BE2C (cell line): Measurements from ENCODE around the gene SNAPC2.

Experiments
- DNase-seq: peaks from one replicate; pipeline ENCODE4 v3.0.0-alpha.2; 2020
- H3K27me3 ChIP-seq: fragments of 250-450 bp; sonication (Bioruptor Pico); 2 replicates; pipeline ENCODE4 v1.5.1; 2020; ENCODE audit warnings: mild to moderate bottlenecking
- H3K36me3 ChIP-seq: fragments of 250-450 bp; sonication (Bioruptor Pico); 2 replicates; pipeline ENCODE4 v1.5.1; 2020; ENCODE audit warnings: mild to moderate bottlenecking
- H3K4me1 ChIP-seq: fragments of 250-450 bp; sonication (Bioruptor Pico); 2 replicates; pipeline ENCODE4 v1.5.1; 2020
- H3K4me3 ChIP-seq: 2 replicates; pipeline ENCODE4 v1.5.1; 2011; ENCODE audit warnings: low read depth, low read length
- H3K9me3 ChIP-seq: fragments of 250-450 bp; sonication (Bioruptor Pico); 2 replicates; pipeline ENCODE4 v1.5.1; 2020
- TF ChIP-seq, protein P1 (sequence below): IDR thresholded peaks from 2 replicates; pipeline ENCODE4 v1.5.1; 2012; ENCODE audit warnings: mild to moderate bottlenecking, low read depth, low read length

SNAPC2 gene

DNA sequence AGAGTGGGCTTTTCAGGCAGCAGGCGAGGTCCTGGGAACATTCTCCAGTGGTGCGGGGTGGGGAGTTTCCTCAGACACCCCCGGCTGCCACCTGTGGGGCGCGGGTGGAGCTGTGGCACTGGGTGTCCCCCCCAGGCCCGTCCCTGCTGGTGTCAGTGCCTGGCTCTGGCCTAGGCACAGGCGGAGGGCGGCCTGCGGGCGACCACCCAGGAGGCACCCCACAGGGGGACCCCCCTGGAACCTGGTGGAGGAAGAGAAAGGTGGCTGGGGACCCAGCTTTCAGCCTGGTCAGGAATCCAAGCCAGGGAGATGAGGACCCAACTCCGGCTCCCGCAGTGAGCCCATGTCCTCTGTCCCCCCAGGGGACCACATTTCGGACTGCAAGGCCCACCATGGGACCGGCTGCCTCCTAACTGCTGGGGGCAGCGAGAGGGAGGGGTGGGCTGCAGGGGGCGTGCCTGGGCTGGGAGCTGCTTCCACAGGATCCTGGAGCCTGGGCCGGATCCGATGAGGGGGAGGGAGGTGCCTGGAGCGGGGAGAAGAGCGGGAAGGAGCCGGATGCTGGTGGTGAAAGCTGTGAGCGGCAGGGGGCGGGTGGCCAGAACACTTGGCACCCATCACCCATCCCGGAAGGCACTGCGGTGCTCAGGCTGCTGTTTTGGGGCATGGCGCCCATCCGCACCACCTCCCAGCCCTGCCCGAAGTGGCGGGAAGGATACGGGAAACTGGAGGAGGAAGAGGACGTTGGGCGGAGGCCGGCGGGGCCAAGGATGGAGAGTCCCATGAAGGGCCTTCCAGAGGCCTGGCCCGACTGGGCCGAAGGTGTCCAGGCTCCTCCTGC is 11.3 kb downstream of the SNAPC2 start:
- Histone ChIP-seq H3K36me3 (peaks cover 58% of the 10 kb centered on the region), H3K27me3 (no peaks in the 10 kb centered on the region)
- TF ChIP-seq, protein P1, sequence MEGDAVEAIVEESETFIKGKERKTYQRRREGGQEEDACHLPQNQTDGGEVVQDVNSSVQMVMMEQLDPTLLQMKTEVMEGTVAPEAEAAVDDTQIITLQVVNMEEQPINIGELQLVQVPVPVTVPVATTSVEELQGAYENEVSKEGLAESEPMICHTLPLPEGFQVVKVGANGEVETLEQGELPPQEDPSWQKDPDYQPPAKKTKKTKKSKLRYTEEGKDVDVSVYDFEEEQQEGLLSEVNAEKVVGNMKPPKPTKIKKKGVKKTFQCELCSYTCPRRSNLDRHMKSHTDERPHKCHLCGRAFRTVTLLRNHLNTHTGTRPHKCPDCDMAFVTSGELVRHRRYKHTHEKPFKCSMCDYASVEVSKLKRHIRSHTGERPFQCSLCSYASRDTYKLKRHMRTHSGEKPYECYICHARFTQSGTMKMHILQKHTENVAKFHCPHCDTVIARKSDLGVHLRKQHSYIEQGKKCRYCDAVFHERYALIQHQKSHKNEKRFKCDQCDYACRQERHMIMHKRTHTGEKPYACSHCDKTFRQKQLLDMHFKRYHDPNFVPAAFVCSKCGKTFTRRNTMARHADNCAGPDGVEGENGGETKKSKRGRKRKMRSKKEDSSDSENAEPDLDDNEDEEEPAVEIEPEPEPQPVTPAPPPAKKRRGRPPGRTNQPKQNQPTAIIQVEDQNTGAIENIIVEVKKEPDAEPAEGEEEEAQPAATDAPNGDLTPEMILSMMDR: no peak

DNA sequence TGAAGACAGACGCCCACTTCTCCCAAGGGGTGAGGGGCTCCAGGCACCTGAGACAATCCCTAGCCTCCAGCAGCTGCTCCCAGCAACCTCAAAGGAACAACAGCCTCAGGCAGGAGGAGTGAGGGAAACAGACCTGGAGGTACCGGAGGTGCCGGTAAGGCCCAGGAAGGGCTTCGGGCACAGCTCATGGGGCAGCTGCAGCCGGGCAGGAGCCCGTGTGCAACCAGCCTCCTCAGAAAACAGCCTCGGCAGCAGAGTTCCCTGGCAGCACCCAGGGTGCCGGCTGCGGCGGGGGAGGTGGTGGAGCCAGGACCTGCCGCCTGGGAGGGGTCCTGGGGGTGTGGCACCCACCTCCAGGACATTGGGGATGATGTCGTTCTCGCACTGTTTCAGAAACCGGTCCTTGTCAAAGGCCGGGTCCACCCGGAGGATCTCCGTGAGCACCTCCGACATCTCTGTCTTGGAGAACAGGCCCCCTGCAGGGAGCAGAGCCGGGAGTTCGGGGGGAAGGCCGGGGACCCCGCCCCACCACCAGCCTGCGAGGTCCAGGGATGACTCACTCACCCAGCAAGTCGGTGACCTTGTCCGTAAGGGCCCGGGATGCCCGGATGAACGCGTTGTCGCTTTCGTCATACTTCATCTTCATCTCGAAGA is 12.3 kb downstream of the SNAPC2 start:
- H3K27me3 ChIP-seq: no peaks in the 10 kb centered on the region
- DNase-seq: no peak
- H3K9me3 ChIP-seq: no peaks in the 10 kb centered on the region
- peaks cover 67% of the 10 kb centered on the region for H3K36me3 ChIP-seq
- TF ChIP-seq, protein P1: no peak
- peaks cover 17% of the 10 kb centered on the region for H3K4me1 ChIP-seq
- H3K4me3 ChIP-seq: no peak overlapping the region

More for the DNA sequence above, 11.3 kb downstream of the SNAPC2 start:
- Histone ChIP-seq H3K9me3 (no peaks in the 10 kb centered on the region), H3K4me3 (no peak overlapping the region), H3K4me1 (peaks cover 27% of the 10 kb centered on the region)
- DNase-seq: no peak

DNA sequence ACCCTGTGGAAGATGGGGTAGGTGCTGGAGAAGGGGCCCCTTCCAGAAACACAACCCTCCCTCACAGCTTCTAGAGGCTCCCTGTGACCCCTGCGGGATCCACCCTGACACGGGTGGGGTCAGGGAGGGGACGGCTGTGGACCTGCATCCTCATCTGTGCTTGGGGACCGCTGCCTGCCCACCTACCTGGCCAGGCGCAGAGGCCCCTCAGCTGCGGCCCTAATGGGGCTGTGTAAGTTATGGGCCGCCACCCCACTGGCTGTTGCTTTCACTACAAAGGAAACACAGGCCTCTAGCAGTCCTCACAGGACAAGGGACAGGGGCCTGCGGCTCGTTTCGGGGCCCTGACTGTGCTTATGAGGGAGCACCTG is 12.8 kb downstream of the SNAPC2 start:
- Histone ChIP-seq H3K4me1 (peaks cover 12% of the 10 kb centered on the region), H3K27me3 (no peaks in the 10 kb centered on the region), H3K4me3 (no peak overlapping the region), H3K36me3 (peaks cover 72% of the 10 kb centered on the region), H3K9me3 (no peaks in the 10 kb centered on the region)
- TF ChIP-seq, protein P1: no peak
- DNase-seq: no peak

GRCh38 chr19:7933411-7933810 is 13.3 kb downstream of the SNAPC2 start:
- Histone ChIP-seq H3K4me1 (peaks cover 7% of the 10 kb centered on the region), H3K4me3 (no peak overlapping the region), H3K27me3 (no peaks in the 10 kb centered on the region), H3K36me3 (peaks cover 77% of the 10 kb centered on the region), H3K9me3 (no peaks in the 10 kb centered on the region)
- TF ChIP-seq, protein P1: peak; percentile 53
- no peak for DNase-seq

DNA sequence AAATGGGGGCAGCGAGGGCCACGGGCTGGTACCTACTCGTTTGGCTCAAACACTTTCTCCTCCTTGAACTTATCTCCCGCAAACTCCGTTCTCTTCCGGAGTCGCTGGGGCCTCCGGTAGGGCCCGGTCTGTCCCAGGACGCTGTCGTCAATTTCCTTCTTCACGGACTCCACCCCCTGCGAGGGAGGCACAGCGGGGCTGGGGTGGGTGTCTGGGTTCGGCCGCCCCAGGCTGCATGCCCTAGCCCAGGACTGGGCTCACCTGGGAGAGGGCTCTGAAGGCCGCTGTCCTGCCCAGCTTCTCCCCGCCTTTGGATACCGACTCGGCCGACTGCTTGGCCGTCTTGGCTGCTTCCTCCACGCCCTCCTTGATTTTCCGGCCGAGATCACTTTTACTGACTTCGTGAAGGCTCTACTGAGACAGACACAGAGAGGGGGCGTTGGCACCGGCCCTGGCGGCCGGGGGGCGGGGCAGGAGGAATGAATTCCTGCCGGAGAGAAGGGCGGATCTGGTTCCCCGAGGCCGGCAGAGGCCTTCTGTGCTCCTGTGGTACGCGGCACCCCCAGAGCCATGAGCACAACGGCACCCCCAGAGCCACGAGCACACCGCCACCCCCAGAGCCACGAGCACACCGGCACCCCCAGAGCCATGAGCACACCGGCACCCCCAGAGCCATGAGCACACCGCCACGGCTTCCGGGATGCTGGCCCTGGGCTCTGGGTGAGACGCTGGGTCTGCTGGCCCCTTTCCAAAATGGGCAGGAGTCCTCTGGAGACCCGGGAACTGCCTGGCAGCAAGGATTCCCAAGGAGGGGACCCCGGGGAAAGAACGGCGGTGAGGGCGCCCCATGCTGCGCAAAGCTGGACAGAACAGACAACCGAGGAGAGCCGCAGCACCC is 13.9 kb downstream of the SNAPC2 start:
- DNase-seq: no peak
- no peaks in the 10 kb centered on the region for H3K9me3 ChIP-seq
- no peak overlapping the region for H3K4me3 ChIP-seq
- H3K36me3 ChIP-seq: peaks cover 84% of the 10 kb centered on the region
- H3K27me3 ChIP-seq: no peaks in the 10 kb centered on the region
- TF ChIP-seq, protein P1: no peak
- H3K4me1 ChIP-seq: peaks cover 4% of the 10 kb centered on the region
